GM21825 (cell line): ENCODE data around the gene CENPB.
A peak's percentile ranks its signal among the peaks of the same experiment; 100 is the strongest.
"Not testable (repeated sequence)": the region's sequence is repeated elsewhere in the genome, so short reads cannot be mapped to it uniquely, and the experiment has no call there.

Source experiments
- ATAC-seq: cut with Tn5 transposase; IDR thresholded peaks from one replicate; pipeline ENCODE4 v1.9.1; 2021; ENCODE audit warnings: mild to moderate bottlenecking, moderate library complexity; ENCODE audit not compliant: unreplicated experiment

The CENPB gene

DNA sequence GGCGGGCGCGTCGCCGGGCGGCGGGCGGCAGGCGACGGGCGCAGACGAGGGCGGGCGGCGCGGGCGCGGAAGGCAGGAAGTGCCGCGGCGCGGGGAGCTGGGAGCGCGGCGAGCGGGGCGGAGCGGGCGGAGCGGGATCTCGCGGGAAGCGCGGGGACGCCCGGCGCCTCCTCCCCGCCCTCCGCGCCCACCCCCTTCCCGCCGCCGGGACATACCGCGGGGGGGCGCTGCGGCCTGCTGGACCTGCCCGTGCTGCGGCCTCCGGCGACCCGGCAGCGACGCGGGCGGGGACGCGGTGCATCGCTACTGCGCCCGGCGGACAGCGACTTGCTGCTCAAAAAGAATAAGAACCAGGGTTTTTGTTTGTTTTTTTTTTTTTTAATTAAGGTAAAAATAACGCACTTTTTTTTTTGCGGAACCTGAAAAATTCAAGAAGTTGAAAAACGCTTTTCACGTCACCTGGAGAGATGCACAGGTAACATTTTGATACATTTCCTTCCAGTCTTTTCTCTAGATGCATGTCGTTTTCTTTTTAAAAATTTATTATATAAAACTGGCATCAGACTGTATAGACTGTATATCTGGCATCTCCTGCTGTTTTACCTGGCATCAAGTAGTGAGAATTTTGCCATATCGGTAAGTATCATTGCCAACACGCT is at the start of gene CENPB:
Gene CENPB, minus strand, starts transcription at position 76 of the 659 bp plus-strand sequence. CDS start 257 bp downstream, outside the sequence.
- peak; percentile 78 for ATAC-seq

GRCh38 chr20:3836132-3836531 is 49.6 kb upstream of the CENPB start:
- ATAC-seq, result no peak

DNA sequence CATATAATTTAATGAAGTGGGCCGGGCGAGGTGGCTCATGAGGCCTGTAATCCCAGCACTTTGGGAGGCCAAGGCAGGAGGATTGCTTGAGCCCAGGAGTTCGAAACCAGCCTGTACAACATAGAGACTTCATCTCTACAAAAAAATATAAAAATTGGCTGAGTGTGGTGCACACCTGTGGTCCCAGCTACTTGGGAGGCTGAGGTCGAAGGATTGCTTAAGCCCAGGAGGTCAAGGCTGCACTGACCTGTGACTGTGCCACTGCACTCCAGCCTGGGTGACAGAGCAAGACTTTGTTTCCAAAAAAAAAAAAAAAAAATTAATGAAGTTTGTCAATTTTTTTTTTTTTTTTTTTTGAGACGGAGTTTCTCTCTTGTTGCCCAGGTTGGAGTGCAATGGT is 43.4 kb upstream of the CENPB start:
- ATAC-seq, result not testable (repeated sequence)

- no peak for ATAC-seq
Observed at GRCh38 chr20:3828798-3829197, 42.3 kb upstream of the CENPB start.

GRCh38 chr20:3826420-3826819 is 39.9 kb upstream of the CENPB start:
- no peak for ATAC-seq

- no peak for ATAC-seq
Observed at GRCh38 chr20:3825526-3825925, 39.0 kb upstream of the CENPB start.

DNA sequence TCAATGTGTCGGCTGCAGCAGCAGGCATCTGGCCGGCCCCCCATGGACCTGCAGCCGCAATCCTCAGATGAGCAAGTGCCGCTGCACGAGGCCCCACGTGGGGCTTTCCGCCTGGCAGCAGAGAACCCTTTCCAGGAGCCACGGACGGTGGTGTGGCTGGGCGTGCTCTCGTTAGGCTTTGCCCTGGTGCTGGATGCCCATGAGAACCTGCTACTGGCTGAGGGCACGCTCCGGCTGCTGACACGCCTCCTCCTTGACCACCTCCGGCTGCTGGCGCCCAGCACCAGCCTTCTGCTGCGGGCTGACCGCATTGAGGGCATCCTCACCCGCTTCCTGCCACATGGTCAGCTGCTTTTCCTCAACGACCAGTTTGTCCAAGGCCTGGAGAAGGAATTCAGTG is 37.3 kb upstream of the CENPB start:
- ATAC-seq, result no peak

- no peak for ATAC-seq
Observed at GRCh38 chr20:3821996-3822395, 35.5 kb upstream of the CENPB start.

DNA sequence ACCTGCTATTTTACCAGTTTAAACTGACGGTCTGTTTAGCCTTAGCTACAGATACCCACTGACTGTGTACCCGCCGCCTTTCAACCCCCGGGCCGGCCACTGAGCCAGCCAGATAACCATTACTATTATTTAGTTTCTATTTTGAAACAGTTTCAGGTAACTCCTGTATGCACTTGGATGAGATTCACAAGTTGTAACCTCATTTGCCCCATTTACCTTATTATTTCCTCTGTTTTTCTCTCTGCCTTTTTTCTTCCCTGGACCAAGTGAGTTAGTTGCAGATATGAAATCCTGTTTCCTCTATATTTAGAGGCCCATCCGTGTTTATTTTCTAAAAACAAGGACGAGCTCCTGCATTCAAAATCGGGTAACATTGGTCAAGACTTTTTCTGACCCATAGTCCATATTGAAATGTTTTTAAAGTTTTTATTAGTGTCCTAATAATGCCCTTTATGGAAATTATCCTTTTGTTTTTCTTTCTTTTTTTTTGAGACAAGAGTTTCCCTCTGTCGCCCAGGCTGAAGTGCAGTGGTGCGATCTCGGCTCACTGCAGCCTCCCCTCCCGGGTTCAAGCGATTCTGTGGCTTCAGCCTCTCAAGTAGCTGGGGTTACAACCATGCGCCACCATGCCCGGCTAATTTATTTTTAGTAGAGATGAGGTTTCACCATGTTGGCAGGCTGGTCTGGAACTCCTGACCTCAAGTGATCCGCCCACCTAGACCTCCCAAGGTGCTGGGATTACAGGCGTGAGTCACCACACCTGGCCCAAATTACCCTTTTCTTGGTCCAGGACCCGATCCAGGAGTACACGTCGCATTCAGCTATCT is 34.6 kb upstream of the CENPB start:
- no peak for ATAC-seq

- ATAC-seq, result peak; percentile 77
Observed at GRCh38 chr20:3820048-3820900, 33.7 kb upstream of the CENPB start, which contains the start of gene AP5S1. Gene AP5S1 (plus strand): TSS chr20:3820547. CDS start chr20:3822118, 1,571 bp downstream.

- ATAC-seq, result no peak
Observed at GRCh38 chr20:3819411-3820047, 33.0 kb upstream of the CENPB start.

- ATAC-seq, result no peak
Observed at GRCh38 chr20:3818155-3819151, 31.9 kb upstream of the CENPB start.

GRCh38 chr20:3815703-3816315 is 29.3 kb upstream of the CENPB start:
- no peak for ATAC-seq

GRCh38 chr20:3814928-3815495 is 28.5 kb upstream of the CENPB start:
- ATAC-seq, result no peak

GRCh38 chr20:3813848-3814581 is 27.5 kb upstream of the CENPB start:
- no peak for ATAC-seq

GRCh38 chr20:3812975-3813847 is 26.7 kb upstream of the CENPB start:
- no peak for ATAC-seq

DNA sequence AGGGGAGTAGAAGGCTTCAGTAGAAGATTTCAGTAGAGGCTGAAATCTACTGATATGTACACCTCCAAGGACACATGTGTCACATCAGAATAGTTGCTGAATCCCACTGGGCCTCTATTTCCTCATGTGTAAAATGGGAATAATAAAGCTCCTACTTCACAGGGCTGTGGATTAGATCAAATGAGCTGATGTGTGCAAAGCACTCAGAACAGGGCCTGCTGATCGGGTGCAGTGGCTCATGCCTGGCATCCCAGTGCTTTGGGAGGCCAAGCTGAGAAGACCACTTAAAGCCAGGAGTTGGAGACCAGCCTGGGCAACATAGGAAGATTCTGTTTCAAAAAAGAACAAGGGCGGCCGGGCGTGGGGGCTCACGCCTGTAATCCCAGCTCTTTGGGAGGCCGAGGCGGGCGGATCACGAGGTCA is 25.7 kb upstream of the CENPB start:
- ATAC-seq, result no peak
